ENCODE measurements around the gene RGMB.
A peak's percentile ranks its signal among the peaks of the same experiment; 100 is the strongest.

Gene RGMB

DNA sequence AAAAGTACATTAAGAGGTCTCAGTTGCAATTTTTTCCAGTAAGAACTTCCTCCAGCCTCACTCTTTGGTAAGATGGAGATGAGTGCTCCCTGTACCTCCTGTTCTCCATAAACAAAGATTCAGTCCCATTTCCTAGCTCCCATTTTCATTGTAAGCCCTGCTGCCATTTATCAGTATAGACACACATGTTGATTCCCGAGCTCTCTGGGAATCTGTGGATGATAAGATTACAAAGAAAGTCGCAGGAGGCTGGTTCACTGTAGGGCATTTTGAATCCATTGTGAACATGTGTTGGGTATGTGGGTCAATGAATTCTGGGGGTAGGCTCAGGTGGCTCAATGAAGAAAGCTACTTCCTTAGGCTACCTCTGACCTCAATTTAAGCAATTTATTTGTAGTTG is 36.7 kb downstream of the RGMB start:
- Histone ChIP-seq H3K27me3 (ENCODE audit: insufficient read depth, low read depth, severe bottlenecking) (no peaks in the 10 kb centered on the region), H3K27ac (no peak overlapping the region), H3K36me3 (no peaks in the 10 kb centered on the region), H3K4me3 (ENCODE audit: low read depth, low read length) (no peak overlapping the region), H3K9me3 (ENCODE audit: severe bottlenecking) (peaks cover 10% of the 10 kb centered on the region)
- TF ChIP-seq, protein P1, sequence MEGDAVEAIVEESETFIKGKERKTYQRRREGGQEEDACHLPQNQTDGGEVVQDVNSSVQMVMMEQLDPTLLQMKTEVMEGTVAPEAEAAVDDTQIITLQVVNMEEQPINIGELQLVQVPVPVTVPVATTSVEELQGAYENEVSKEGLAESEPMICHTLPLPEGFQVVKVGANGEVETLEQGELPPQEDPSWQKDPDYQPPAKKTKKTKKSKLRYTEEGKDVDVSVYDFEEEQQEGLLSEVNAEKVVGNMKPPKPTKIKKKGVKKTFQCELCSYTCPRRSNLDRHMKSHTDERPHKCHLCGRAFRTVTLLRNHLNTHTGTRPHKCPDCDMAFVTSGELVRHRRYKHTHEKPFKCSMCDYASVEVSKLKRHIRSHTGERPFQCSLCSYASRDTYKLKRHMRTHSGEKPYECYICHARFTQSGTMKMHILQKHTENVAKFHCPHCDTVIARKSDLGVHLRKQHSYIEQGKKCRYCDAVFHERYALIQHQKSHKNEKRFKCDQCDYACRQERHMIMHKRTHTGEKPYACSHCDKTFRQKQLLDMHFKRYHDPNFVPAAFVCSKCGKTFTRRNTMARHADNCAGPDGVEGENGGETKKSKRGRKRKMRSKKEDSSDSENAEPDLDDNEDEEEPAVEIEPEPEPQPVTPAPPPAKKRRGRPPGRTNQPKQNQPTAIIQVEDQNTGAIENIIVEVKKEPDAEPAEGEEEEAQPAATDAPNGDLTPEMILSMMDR (IDR thresholded peaks at IDR 0.05; ENCODE audit: low read depth, low read length), result no peak
- DNase-seq, result no peak

DNA sequence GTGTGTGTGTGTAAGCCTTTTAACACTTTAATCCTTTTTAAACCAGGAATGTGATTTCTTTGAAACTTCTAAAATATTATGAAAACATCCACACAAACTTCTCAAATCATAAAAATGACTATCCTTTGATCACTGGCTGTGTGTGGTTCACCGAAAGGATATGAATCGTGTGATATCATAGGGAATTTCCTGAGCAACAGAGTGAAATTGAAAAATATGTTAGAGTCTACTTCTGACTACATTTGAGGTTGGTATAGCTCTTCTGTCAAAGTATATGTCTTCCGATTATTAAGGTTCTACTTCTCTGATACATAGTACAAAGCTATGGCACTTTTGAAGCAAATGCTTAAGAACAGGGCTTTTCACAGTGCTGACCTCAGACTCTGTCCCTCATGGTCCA is 40.3 kb downstream of the RGMB start:
- Histone ChIP-seq H3K36me3 (no peaks in the 10 kb centered on the region), H3K4me3 (ENCODE audit: low read depth, low read length) (no peak overlapping the region), H3K27me3 (ENCODE audit: insufficient read depth, low read depth, severe bottlenecking) (no peaks in the 10 kb centered on the region), H3K27ac (no peak overlapping the region), H3K9me3 (ENCODE audit: severe bottlenecking) (no peaks in the 10 kb centered on the region)
- no peak for DNase-seq
- TF ChIP-seq, protein P1 (IDR thresholded peaks at IDR 0.05; ENCODE audit: low read depth, low read length), result no peak

DNA sequence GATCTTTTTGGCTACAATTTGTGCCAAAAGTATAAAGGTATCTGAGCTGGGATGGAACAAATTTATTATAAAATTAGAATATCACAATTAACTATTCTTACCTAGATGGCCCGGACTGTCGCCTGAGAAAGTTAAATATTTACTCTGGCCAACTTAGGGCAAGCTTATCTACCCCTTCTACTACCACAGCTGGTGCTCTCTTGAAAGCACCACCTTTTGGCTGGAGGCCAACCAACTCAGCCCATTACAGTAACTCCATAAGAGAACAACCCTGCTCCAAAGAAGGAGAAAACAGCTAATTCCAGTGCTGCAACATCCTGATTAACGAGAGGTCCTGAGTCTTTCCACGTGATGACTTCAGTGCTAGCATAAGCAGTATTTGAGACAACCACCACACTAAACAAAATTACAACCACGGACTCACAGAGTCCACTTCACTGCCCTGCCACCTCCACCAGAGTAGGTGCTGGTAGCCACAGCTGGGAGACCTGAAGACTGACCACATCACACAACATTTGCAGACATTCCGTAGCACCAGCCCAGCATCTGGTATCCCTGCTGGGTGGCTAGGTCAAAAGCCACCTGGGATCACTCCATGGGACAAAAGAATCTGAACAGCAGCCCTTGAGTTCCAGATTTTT is 43.2 kb downstream of the RGMB start:
- Histone ChIP-seq H3K36me3 (no peaks in the 10 kb centered on the region), H3K4me3 (ENCODE audit: low read depth, low read length) (no peak overlapping the region), H3K27me3 (ENCODE audit: insufficient read depth, low read depth, severe bottlenecking) (no peaks in the 10 kb centered on the region), H3K27ac (no peak overlapping the region), H3K9me3 (ENCODE audit: severe bottlenecking) (peaks cover 4% of the 10 kb centered on the region)
- no peak for DNase-seq
- TF ChIP-seq, protein P1 (IDR thresholded peaks at IDR 0.05; ENCODE audit: low read depth, low read length), result no peak

DNA sequence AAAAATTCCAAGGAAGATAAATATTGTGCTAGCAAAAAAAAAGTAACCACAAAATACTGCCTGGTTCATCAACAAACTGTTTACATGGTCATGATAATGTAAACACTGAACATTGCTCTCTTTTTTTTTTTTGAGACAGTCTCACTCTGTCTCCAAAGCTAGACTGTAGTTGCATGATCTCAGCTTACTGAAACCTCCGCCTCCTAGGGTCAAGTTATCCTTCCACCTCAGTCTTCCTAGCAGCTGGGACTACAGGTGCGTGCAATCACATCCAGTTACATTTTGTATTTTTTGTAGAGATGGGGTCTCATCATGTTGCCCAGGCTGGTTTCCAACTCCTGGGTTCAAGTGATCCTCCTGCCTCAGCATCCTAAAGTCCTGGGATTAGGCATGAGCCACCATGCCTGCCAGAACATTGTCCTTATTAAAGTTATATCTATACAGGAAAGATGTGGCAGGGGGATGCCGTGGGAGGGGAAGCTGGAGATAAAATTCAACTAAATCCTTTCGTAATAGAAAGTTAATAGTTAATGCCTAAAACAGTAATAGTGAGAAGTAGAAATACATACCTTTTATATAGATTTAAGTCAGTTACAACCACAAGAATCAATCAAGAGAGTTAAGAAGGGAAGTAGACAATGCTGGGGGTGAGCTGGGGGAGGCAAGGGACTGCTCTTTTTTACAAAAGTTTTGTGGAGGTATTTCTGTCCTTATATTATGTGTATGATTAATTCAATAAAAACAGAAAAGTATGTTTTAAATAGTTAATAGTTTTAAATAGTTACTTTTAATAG is 52.3 kb downstream of the RGMB start:
- Histone ChIP-seq H3K36me3 (no peaks in the 10 kb centered on the region), H3K27ac (no peak overlapping the region), H3K4me3 (ENCODE audit: low read depth, low read length) (no peak overlapping the region), H3K27me3 (ENCODE audit: insufficient read depth, low read depth, severe bottlenecking) (no peaks in the 10 kb centered on the region), H3K9me3 (ENCODE audit: severe bottlenecking) (peaks cover 4% of the 10 kb centered on the region)
- TF ChIP-seq, protein P1 (IDR thresholded peaks at IDR 0.05; ENCODE audit: low read depth, low read length), result no peak
- no peak for DNase-seq

DNA sequence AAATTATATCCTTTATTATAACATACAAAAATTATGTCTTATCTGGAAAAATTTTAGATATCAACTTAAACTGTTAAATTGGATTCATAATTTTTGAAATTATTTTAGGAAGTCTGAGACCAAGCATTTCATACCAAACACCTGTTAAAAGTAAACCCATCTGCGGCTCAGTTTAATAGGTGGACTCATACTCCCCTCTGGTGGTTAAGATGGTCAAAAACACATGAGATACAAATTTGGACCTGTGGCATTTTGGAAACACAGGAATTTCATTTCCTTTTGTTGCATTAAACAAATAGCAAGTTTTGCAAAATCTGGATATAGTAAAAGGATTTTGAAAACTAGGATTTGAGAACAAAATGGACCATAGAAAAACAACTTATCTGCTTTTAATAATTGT is 53.7 kb downstream of the RGMB start:
- Histone ChIP-seq H3K36me3 (no peaks in the 10 kb centered on the region), H3K27me3 (ENCODE audit: insufficient read depth, low read depth, severe bottlenecking) (no peaks in the 10 kb centered on the region), H3K27ac (no peak overlapping the region), H3K9me3 (ENCODE audit: severe bottlenecking) (no peaks in the 10 kb centered on the region), H3K4me3 (ENCODE audit: low read depth, low read length) (no peak overlapping the region)
- TF ChIP-seq, protein P1 (IDR thresholded peaks at IDR 0.05; ENCODE audit: low read depth, low read length), result peak; percentile 22; the same call in 1 of the 2 replicates
- no peak for DNase-seq
